Tibial artery (tissue), 4 donors: ENCODE data around the gene USF1.
"Not testable (repeated sequence)": the region's sequence is repeated elsewhere in the genome, so short reads cannot be mapped to it uniquely, and the experiment has no call there.

Experiments
- DNase-seq, 2 donors: peaks; one replicate each; pipeline ENCODE4 v3.0.0-alpha.2; 2019
- H3K27ac ChIP-seq, 2 donors: fragments of 200-600 bp; sonication (generic) in 1 of 2; 1 replicate in 1 of 2; 2 replicates in 1 of 2; pipeline ENCODE4 v1.5.1; 2018 to 2019; ENCODE audit warnings: mild to moderate bottlenecking in 1 of 2
- H3K27me3 ChIP-seq, 2 donors: fragments of 200-600 bp; sonication (generic) in 1 of 2; one replicate each; pipeline versions ENCODE4 v1.5.1 to v1.6.0; 2016 to 2019
- H3K36me3 ChIP-seq, 3 donors: fragments of 200-600 bp; sonication (generic) in 2 of 3; one replicate each; pipeline ENCODE4 v1.5.1; 2016 to 2019; ENCODE audit warnings: mild to moderate bottlenecking in 2 of 3
- H3K4me1 ChIP-seq, 4 donors: fragments of 200-600 bp; sonication (generic) in 2 of 4; 1 replicate in 3 of 4; 2 replicates in 1 of 4; pipeline ENCODE4 v1.5.1; 2016 to 2019
- H3K4me3 ChIP-seq, 2 donors: fragments of 200-600 bp; sonication (generic) in 1 of 2; 1 replicate in 1 of 2; 2 replicates in 1 of 2; pipeline ENCODE4 v1.5.1; 2018 to 2019; ENCODE audit warnings: mild to moderate bottlenecking in 2 of 2
- H3K9me3 ChIP-seq, 3 donors: fragments of 200-600 bp; sonication (generic) in 1 of 3; one replicate each; pipeline ENCODE4 v1.5.1; 2016 to 2019
- intact Hi-C: fragments of 100-400 bp; cut with DNase I; formaldehyde crosslinking; loops from one replicate; pipeline ENCODE4 v1.15.0; 2023; ENCODE audit warnings: low total_unique reads
- TF ChIP-seq, protein P1 (sequence below), 2 experiments: fragments of 200-600 bp in 1 of 2; fragments of 450-650 bp in 1 of 2; IDR thresholded peaks; one replicate each; pipeline ENCODE4 v1.5.1; 2017 to 2019; ENCODE audit warnings: antibody characterized with exemption in 2 of 2, mild to moderate bottlenecking in 1 of 2, moderate library complexity in 1 of 2

USF1 gene

DNA sequence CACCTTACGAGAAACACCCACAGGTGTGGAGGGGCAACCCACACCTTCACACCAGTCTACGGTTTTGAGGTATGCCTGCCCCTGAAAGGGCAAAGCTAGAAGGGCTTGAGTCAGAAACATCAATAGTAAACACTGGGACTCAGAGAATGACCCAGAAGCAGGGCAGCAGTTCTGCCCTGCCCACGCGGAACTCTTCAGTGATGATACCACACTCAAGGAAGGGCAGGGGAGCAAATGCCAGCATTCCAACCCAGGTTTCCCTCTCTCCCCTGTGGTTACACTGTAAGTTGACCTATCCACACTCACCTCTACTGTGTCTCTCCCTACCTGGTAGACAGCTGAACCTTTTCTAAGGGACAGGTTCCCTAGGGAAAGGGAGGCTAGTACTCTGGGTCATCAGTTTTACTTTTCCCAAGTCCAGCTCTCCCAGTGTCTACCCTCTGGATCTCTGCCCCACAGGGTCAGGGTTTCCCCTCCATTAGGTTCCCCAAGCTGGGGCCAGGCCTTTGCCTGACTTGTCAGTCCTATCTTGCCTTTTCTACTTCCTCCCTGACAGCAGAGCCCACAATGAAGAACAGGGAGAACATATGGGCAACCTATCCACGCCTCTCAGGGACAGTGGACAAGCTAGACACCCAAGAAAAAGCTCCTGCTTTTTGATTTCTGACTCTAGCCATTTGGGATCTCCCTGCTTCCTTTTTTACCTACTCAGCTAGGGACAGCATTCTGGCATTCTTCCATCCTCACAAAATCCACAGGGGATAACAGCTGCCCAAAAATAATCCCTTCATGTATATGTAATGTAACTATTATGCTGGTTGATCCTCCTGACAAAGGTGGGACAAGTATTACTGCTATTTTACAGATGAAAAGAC lies 27.8 kb downstream of the USF1 start:
- DNase-seq, result no peak
- Histone ChIP-seq H3K36me3 (no peaks in the 10 kb centered on the region), H3K9me3 (no peaks in the 10 kb centered on the region), H3K4me1 (peaks cover 0 to 24% (median 8%) of the 10 kb centered on the region in 4 donors), H3K27me3 (peaks cover 3 to 10% of the 10 kb centered on the region in 2 donors), H3K4me3 (no peak overlapping the region), H3K27ac (no peak overlapping the region)
- intact Hi-C loops, result no loop called here
- TF ChIP-seq, protein P1, sequence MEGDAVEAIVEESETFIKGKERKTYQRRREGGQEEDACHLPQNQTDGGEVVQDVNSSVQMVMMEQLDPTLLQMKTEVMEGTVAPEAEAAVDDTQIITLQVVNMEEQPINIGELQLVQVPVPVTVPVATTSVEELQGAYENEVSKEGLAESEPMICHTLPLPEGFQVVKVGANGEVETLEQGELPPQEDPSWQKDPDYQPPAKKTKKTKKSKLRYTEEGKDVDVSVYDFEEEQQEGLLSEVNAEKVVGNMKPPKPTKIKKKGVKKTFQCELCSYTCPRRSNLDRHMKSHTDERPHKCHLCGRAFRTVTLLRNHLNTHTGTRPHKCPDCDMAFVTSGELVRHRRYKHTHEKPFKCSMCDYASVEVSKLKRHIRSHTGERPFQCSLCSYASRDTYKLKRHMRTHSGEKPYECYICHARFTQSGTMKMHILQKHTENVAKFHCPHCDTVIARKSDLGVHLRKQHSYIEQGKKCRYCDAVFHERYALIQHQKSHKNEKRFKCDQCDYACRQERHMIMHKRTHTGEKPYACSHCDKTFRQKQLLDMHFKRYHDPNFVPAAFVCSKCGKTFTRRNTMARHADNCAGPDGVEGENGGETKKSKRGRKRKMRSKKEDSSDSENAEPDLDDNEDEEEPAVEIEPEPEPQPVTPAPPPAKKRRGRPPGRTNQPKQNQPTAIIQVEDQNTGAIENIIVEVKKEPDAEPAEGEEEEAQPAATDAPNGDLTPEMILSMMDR (IDR thresholded peaks at IDR 0.05), result no peak

DNA sequence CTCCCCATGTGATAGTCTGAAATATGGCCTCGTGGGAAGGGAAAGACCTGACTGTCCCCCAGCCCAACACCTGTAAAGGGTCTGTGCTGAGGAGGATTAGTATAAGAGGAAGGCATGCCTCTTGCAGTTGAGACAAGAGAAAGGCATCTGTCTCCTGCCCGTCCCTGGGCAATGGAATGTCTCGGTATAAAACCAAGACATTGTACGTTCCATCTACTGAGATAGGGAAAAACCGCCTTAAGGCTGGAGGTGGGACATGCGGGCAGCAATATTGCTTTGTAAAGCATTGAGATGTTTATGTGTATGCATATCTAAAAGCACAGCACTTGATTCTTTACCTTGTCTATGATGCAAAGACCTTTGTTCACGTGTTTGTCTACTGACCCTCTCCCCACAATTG lies 28.6 kb downstream of the USF1 start:
- H3K27me3 ChIP-seq, result peaks cover 3 to 10% of the 10 kb centered on the region in 2 donors
- H3K4me3 ChIP-seq, H3K27ac ChIP-seq, H3K36me3 ChIP-seq, H3K9me3 ChIP-seq, DNase-seq, intact Hi-C loops: not testable (repeated sequence)
- peaks cover 0 to 24% (median 8%) of the 10 kb centered on the region in 4 donors for H3K4me1 ChIP-seq

DNA sequence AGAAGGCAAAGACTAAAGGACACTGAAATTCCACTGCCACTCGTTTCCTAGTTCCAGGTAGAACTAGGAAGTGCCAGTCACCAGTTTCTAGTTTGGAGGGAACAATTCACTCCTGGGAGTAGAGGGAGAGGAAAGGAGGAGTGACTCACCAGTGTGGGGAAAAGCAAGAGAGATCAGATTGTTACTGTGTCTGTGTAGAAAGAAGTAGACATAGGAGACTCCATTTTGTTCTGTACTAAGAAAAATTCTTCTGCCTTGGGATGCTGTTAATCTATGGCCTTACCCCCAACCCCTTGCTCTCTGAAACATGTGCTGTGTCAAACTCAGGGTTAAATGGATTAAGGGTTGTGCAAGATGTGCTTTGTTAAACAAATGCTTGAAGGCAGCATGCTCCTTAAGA lies 29.1 kb downstream of the USF1 start:
- H3K36me3 ChIP-seq, H3K4me3 ChIP-seq, H3K27me3 ChIP-seq, intact Hi-C loops, DNase-seq, H3K9me3 ChIP-seq, H3K27ac ChIP-seq: not testable (repeated sequence)
- peaks cover 0 to 23% (median 8%) of the 10 kb centered on the region in 4 donors for H3K4me1 ChIP-seq

DNA sequence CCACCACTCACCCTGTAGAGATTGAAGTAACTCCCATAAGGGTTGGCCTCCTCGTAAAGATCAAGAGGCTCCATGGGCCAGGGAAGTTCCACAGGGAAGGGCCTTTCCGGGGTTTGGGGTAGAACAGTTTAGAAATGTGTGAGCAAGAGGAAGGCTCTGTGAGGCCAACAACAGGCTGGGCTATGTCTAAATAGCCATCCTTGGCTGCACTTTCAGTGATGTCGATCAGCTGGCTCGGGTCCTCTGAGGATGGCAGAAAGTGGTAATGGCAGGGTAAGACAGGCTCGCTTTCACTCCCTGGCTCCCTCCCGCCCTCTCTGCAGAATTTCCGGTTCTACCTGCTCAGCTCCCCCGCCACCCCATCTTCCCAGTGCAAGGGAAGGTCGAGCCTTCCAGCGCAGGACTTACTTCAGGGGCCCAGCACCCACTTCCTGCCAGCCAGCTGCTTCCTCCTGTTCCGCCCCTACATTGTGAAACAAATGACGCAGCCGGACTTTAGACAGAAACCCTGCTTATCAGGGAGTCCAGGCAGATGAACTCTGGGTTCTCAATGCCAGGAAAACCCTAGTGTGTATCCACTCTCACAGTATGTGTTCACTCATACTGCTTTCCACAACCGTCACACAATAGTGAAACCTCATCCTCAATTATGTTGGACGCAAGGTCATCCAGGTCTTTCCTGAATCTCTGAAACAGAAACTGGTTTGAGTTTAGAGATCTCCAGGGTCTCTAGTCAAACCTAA lies 32.1 kb downstream of the USF1 start:
- TF ChIP-seq, protein P1 (IDR thresholded peaks at IDR 0.05), result no peak
- no peaks in the 10 kb centered on the region for H3K9me3 ChIP-seq
- H3K4me3 ChIP-seq, result no peak overlapping the region
- peak overlapping the region; percentile 13 to 16 for H3K27ac ChIP-seq
- no peaks in the 10 kb centered on the region for H3K27me3 ChIP-seq
- peak; percentile 83 for DNase-seq
- no peaks in the 10 kb centered on the region for H3K36me3 ChIP-seq
- peaks cover 0 to 4% (median 0%) of the 10 kb centered on the region in 4 donors for H3K4me1 ChIP-seq
- intact Hi-C loops, result no loop called here

DNA sequence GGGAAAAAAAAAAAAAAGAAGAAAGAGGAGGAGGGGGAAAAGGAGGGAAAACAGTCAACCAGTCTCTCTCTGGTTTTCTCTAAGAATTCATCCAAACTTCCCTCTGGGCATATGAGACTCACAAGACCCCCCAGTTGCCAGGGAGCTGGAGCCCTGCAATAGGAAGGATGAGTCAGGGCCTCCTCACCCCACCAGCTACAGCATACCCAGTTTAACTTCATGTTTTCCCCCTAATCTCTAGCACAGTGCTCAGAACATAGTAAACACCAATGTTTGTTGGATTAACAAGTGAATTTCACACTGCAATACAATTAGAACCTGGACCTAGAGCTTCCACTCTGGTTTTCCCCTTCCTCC lies 32.7 kb downstream of the USF1 start:
- Histone ChIP-seq H3K27ac (peak overlapping the region; percentile 13 to 16), H3K36me3 (no peaks in the 10 kb centered on the region), H3K9me3 (no peaks in the 10 kb centered on the region), H3K27me3 (no peaks in the 10 kb centered on the region), H3K4me3 (no peak overlapping the region), H3K4me1 (peaks cover 0 to 4% (median 0%) of the 10 kb centered on the region in 4 donors)
- intact Hi-C loops, result no loop called here
- no peak for DNase-seq
- TF ChIP-seq, protein P1 (IDR thresholded peaks at IDR 0.05), result no peak

DNA sequence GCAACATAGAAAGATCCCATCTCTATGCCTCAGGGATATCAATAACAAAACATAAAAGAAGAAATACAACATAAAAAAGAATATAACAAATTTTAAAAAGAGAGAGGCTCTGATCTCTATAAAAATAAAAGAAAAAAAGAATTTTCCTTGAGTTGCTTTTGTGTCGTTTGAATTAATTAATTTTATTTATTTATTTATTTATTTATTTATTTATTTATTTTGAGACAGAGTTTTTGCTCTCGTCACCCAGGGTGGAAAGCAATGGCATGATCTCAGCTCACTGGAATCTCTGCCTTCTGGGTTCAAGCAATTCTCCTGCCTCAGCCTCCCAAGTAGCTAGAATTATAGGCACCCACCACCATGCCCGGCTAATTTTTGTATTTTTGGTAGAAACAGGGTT lies 33.4 kb downstream of the USF1 start:
- TF ChIP-seq, protein P1 (IDR thresholded peaks at IDR 0.05), result no peak
- DNase-seq, result no peak
- Histone ChIP-seq H3K27me3 (no peaks in the 10 kb centered on the region), H3K9me3 (no peaks in the 10 kb centered on the region), H3K27ac (no peak overlapping the region), H3K4me1 (peaks cover 0 to 4% (median 0%) of the 10 kb centered on the region in 4 donors), H3K36me3 (no peaks in the 10 kb centered on the region), H3K4me3 (no peak overlapping the region)
- intact Hi-C loops, result no loop called here
